ENCODE data around the gene PPP4R4.
"Not testable (repeated sequence)": the region's sequence is repeated elsewhere in the genome, so short reads cannot be mapped to it uniquely, and the experiment has no call there.

PPP4R4 gene

GRCh38 chr14:94237046-94237445 lies 62.9 kb downstream of the PPP4R4 start:
- H3K4me3 ChIP-seq (ENCODE audit: low read length), result no peak overlapping the region
- no peak for TF ChIP-seq ZNF274 (IDR thresholded peaks at IDR 0.05; ENCODE audit: low read depth, low read length)

GRCh38 chr14:94237983-94238382 lies 63.9 kb downstream of the PPP4R4 start:
- TF ChIP-seq ZNF274 (IDR thresholded peaks at IDR 0.05; ENCODE audit: low read depth, low read length), result no peak
- no peak overlapping the region for H3K4me3 ChIP-seq (ENCODE audit: low read length)

DNA sequence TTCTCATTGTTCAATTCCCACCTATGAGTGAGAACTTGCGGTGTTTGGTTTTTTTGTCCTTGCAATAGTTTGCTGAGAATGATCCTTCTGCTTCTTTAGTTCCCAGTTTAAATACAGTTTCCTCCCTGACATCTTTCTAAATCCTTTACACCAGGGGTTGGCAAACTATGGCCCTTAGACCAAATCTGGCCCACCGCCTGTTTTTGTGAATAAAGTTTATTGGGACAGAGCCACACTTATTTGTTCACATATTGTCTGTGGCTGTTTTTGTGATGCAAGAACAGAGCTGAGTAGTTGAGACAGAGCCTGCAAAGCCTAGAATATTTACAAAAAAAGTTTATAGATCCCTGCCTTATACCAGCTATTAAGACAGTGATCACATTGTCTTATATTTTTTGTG lies 65.3 kb downstream of the PPP4R4 start:
- TF ChIP-seq ZNF274 (IDR thresholded peaks at IDR 0.05; ENCODE audit: low read depth, low read length), result no peak
- no peak overlapping the region for H3K4me3 ChIP-seq (ENCODE audit: low read length)

GRCh38 chr14:94244182-94244581 lies 70.1 kb downstream of the PPP4R4 start:
- no peak for TF ChIP-seq ZNF274 (IDR thresholded peaks at IDR 0.05; ENCODE audit: low read depth, low read length)

GRCh38 chr14:94264195-94264594 lies 90.1 kb downstream of the PPP4R4 start:
- H3K4me3 ChIP-seq (ENCODE audit: low read length), result not testable (repeated sequence)

More at GRCh38 chr14:94244182-94244581, 70.1 kb downstream of the PPP4R4 start:
- H3K4me3 ChIP-seq (ENCODE audit: low read length), result no peak overlapping the region

DNA sequence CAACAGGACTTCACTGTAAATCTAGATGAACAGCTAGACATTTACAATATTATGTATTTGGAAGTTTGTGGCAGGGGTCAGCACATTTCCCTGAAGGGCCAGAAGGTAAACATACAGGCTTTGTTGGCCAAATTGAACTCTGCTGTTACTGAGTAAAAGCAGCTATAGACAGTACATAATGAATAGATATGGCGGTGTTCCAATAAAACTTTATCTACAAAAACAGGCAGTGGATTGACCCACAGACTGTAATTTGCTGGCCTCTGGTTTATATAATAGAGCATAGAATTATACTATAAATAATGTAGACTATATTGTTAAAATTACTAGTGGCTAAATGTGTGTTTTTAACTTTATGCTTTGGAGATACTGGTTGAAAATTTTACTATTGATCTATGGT lies 93.2 kb downstream of the PPP4R4 start:
- no peak for TF ChIP-seq ZNF274 (IDR thresholded peaks at IDR 0.05; ENCODE audit: low read depth, low read length)
- H3K4me3 ChIP-seq (ENCODE audit: low read length), result no peak overlapping the region

DNA sequence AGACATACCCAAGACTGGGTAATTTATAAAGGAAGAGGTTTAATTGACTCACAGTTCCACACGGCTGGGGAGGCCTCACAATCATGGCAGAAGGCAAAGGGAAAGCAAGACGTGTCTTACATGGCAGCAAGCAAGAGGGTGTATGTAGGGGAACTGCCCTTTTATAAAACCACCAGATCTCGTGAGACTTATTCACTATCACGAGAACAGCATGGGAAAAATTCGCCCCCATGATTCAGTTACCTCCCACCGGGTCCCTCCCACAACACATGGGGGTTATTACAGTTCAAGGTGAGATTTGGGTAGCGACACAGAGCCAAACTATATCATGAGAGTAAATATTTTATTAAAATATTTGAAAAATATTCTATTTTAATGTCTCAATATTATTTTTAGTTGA lies 94.5 kb downstream of the PPP4R4 start:
- H3K4me3 ChIP-seq (ENCODE audit: low read length), result not testable (repeated sequence)

DNA sequence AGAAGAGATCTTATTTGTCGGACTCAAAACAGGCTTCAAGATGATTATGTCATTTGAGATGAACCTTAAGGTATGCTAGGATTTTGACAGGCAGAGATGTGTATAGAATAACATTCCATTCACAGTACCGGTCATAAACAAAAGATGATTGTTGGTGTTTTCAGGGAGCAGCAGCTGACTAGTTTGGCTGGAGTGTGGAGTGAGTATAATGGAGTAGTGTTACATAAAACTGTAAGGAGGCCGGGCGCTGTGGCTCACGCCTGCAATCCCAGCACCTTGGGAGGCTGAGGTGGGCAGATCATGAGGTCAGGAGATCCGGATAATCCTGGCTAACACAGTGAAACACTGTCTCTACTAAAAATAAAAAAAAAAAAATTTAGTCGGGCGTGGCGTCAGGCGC lies 95.0 kb downstream of the PPP4R4 start:
- H3K4me3 ChIP-seq (ENCODE audit: low read length), result no peak overlapping the region
- TF ChIP-seq ZNF274 (IDR thresholded peaks at IDR 0.05; ENCODE audit: low read depth, low read length), result no peak

DNA sequence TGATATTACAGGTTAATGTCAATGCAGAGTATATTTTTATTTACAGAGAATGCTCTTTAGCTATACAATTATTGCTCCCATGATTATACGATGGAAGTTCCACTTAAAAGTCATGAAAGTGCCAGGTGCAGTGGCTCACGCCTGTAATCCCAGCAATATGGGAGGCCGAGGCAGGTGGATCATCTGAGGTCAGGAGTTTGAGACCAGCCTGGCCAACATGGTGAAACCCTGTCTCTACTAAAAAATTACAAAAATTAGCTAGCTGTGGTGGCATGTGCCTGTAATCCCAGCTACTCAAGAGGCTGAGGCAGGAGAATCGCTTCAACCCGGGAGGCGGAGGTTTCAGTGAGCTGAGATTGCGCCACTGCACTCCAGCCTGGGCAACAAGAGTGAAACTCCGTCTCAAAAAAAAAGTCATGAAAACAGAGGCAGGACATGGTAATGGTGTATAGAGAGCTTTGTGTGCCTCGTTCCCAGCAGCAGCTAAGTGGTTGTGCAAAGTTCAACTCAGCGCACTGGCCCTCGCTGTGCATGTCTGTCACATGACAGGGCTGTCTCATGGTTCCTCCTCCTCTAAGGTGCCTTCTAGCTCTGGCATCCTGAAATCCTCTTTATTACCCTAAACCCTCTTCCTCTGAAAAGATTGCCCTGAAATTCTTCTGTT lies 102.9 kb downstream of the PPP4R4 start:
- H3K4me3 ChIP-seq (ENCODE audit: low read length), result not testable (repeated sequence)

DNA sequence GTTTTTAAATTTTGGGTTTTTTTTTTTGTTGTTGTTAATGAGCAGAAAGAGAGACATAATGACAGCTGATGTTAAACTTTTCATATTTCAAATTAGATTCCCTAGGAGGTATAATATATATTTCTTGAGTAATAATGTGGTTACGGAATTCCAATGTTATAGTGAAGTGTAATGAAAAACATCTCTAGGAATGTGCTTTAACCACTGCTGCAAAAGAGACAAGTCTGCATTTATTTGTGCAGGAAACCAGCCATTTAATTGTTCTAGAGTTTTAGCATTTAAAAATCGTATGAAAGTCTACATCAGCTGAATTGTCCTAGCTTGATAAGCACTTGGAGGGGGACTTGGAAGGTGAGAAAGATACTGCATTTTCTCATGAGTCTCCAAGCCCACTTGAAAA lies 104.6 kb downstream of the PPP4R4 start:
- H3K4me3 ChIP-seq (ENCODE audit: low read length), result no peak overlapping the region
- TF ChIP-seq ZNF274 (IDR thresholded peaks at IDR 0.05; ENCODE audit: low read depth, low read length), result no peak

- TF ChIP-seq ZNF274 (IDR thresholded peaks at IDR 0.05; ENCODE audit: low read depth, low read length), result no peak
- H3K4me3 ChIP-seq (ENCODE audit: low read length), result no peak overlapping the region
These were observed 109.0 kb downstream of the PPP4R4 start for GRCh38 chr14:94282991-94283723.

DNA sequence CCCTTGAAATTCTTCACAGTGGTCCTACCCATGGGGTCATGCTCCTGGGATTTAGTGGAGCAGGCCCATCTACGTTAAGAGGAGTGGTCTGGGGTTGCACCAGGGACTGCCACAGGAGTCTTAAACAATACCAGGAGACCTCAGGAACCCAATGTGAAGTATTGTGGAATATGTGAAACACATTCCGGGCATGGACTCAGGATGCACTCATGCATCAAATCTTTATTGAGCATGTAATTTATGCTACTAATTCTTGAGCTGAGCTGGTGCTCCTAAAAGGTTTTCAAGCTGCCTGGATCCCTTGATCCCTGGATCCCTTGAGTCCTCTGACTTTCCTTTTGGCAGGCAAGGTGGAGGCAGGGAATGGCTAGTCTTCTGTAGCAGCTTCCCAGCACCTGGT lies 110.1 kb downstream of the PPP4R4 start:
- no peak for TF ChIP-seq ZNF274 (IDR thresholded peaks at IDR 0.05; ENCODE audit: low read depth, low read length)
- H3K4me3 ChIP-seq (ENCODE audit: low read length), result no peak overlapping the region

DNA sequence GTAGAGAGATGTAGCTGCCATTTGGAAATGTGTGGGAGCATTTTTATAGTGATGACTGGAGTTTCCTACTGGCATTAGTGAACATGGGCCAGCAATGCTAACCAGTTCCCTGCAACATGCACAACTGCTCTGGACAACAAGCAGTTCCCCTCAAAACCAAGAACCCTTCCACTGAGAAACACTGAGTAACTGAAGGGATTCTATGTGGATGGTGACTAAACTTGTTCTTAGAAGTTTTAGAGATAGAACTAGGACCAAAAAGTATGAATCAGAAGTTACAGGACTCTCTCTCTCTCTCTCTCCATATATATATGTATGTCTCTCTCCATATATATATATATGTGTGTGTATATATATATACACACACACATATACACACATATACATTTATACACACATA lies 111.0 kb downstream of the PPP4R4 start:
- no peak for TF ChIP-seq ZNF274 (IDR thresholded peaks at IDR 0.05; ENCODE audit: low read depth, low read length)
- H3K4me3 ChIP-seq (ENCODE audit: low read length), result no peak overlapping the region

- no peak overlapping the region for H3K4me3 ChIP-seq (ENCODE audit: low read length)
- TF ChIP-seq ZNF274 (IDR thresholded peaks at IDR 0.05; ENCODE audit: low read depth, low read length), result no peak
These were observed 114.7 kb downstream of the PPP4R4 start for GRCh38 chr14:94288610-94289465.

DNA sequence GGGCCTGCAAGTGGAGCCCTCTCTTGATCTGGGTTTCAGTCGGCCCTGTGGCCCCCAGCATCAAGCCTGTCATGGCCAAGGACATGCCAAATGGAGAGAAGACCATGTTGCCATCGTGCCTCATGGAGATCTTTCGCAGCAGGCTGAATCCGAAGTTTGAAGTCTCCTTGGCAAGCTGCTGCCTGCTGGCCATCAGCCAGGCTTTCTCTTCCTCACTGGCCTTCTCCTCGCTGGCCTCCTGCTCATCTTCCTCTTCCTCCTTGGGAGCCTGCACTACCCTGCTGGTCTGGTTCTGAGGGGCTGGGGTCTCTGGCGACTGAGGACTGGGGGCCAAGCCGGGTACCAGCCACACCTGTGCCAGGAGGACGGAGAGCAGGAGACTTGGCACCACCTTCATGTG lies 116.1 kb downstream of the PPP4R4 start:
- H3K4me3 ChIP-seq (ENCODE audit: low read length), result no peak overlapping the region

More for the DNA sequence above, 116.1 kb downstream of the PPP4R4 start:
- no peak for TF ChIP-seq ZNF274 (IDR thresholded peaks at IDR 0.05; ENCODE audit: low read depth, low read length)

Measured in GM08714 (cell line).